Liver (tissue), 9 donors: ENCODE results near the gene BPIFA2. TPM values are rescaled to one million over a fixed set of nuclear protein-coding genes. Genes with fewer than 3 reads are reported as not detected.

Experiments
- DNase-seq: peaks from one replicate; pipeline ENCODE4 v3.0.0-alpha.2; 2017; ENCODE audit warnings: low spot score
- H3K27ac ChIP-seq, 2 donors: one replicate each; pipeline ENCODE4 v1.7.0; 2013; ENCODE audit warnings: inconsistent platforms in 2 of 2, low read length in 2 of 2, control low read depth in 1 of 2, low read depth in 1 of 2, mild to moderate bottlenecking in 1 of 2
- H3K27me3 ChIP-seq, 4 donors: one replicate each; pipeline versions ENCODE4 v1.6.1 to v1.7.0; 2013; ENCODE audit warnings: low read length in 3 of 4, inconsistent platforms in 1 of 4, mild to moderate bottlenecking in 1 of 4, moderate library complexity in 1 of 4; ENCODE audit not compliant: control insufficient read depth in 4 of 4, insufficient read depth in 4 of 4
- H3K36me3 ChIP-seq, 4 donors: one replicate each; pipeline versions ENCODE4 v1.6.1 to v1.7.0; 2013; ENCODE audit warnings: low read length in 3 of 4, mild to moderate bottlenecking in 3 of 4, low read depth in 1 of 4, moderate library complexity in 1 of 4; ENCODE audit not compliant: control insufficient read depth in 4 of 4, insufficient read depth in 3 of 4
- H3K4me1 ChIP-seq, 4 donors: one replicate each; pipeline versions ENCODE4 v1.6.1 to v1.7.0; 2013; ENCODE audit warnings: low read length in 3 of 4, mild to moderate bottlenecking in 3 of 4, moderate library complexity in 1 of 4; ENCODE audit not compliant: control insufficient read depth in 4 of 4, insufficient read depth in 4 of 4
- H3K4me3 ChIP-seq, 3 donors: one replicate each; pipeline versions ENCODE4 v1.6.1 to v1.7.0; 2013; ENCODE audit warnings: low read length in 3 of 3, control low read depth in 1 of 3, low read depth in 1 of 3, mild to moderate bottlenecking in 1 of 3
- H3K9ac ChIP-seq, 2 donors: one replicate each; pipeline ENCODE4 v1.7.0; 2013; ENCODE audit warnings: low read length in 2 of 2, mild to moderate bottlenecking in 2 of 2, moderate library complexity in 2 of 2, control low read depth in 1 of 2, low read depth in 1 of 2
- H3K9me3 ChIP-seq, 4 donors: one replicate each; pipeline versions ENCODE4 v1.6.1 to v1.7.0; 2013; ENCODE audit warnings: low read length in 3 of 4; ENCODE audit not compliant: control insufficient read depth in 4 of 4
- CTCF ChIP-seq: fragments of 150-350 bp; IDR thresholded peaks from 2 replicates; pipeline ENCODE4 v1.5.1; 2017; ENCODE audit warnings: improper control_type of control experiment, low read depth, low read length; ENCODE audit not compliant: missing input control
- EGR1 ChIP-seq, 2 donors: IDR thresholded peaks; 2 replicates each; pipeline ENCODE4 v1.6.1; 2016 to 2018; ENCODE audit warnings: antibody characterized with exemption in 2 of 2, low read depth in 2 of 2
- FOXA1 ChIP-seq: IDR thresholded peaks from 2 replicates; pipeline ENCODE4 v1.6.1; 2016; ENCODE audit warnings: antibody characterized with exemption
- FOXA2 ChIP-seq: IDR thresholded peaks from 2 replicates; pipeline ENCODE4 v1.6.1; 2016; ENCODE audit warnings: antibody characterized with exemption
- GABPA ChIP-seq, 2 donors: IDR thresholded peaks in 1 of 2; conservative IDR thresholded peaks in 1 of 2; 2 replicates each; pipeline ENCODE4 v1.6.1; 2016; ENCODE audit warnings: antibody characterized with exemption in 2 of 2, mild to moderate bottlenecking in 1 of 2, moderate library complexity in 1 of 2
- HNF4A ChIP-seq, 2 donors: conservative IDR thresholded peaks; 2 replicates each; pipeline ENCODE4 v1.6.1; 2016; ENCODE audit warnings: antibody characterized with exemption in 2 of 2, mild to moderate bottlenecking in 2 of 2
- HNF4G ChIP-seq: IDR thresholded peaks from 2 replicates; pipeline ENCODE4 v1.6.1; 2016; ENCODE audit warnings: antibody characterized with exemption
- JUND ChIP-seq, 2 donors: IDR thresholded peaks; 2 replicates each; pipeline ENCODE4 v1.6.1; 2016; ENCODE audit warnings: antibody characterized with exemption in 2 of 2
- MAX ChIP-seq: IDR thresholded peaks from 2 replicates; pipeline ENCODE4 v1.6.1; 2016; ENCODE audit warnings: antibody characterized with exemption
- NR2F2 ChIP-seq: IDR thresholded peaks from 2 replicates; pipeline ENCODE4 v1.6.1; 2016; ENCODE audit warnings: antibody characterized with exemption
- RAD21 ChIP-seq, 2 donors: IDR thresholded peaks; 2 replicates each; pipeline ENCODE4 v1.6.1; 2016; ENCODE audit warnings: antibody characterized with exemption in 2 of 2, mild to moderate bottlenecking in 2 of 2
- RXRA ChIP-seq, 2 donors: IDR thresholded peaks; 2 replicates each; pipeline ENCODE4 v1.6.1; 2017 to 2018; ENCODE audit warnings: antibody characterized with exemption in 2 of 2, mild to moderate bottlenecking in 1 of 2
- SP1 ChIP-seq: IDR thresholded peaks from 2 replicates; pipeline ENCODE4 v1.6.1; 2018; ENCODE audit warnings: antibody characterized with exemption, mild to moderate bottlenecking
- TAF1 ChIP-seq: conservative IDR thresholded peaks from 2 replicates; pipeline ENCODE4 v1.6.1; 2016; ENCODE audit warnings: antibody characterized with exemption, mild to moderate bottlenecking
- YY1 ChIP-seq: IDR thresholded peaks from 2 replicates; pipeline ENCODE4 v1.6.1; 2016; ENCODE audit warnings: antibody characterized with exemption, mild to moderate bottlenecking
- WGBS: extraction: QIAGEN DNeasy Blood & Tissue Kit; methylation state at CpG from one replicate; pipeline ENCODE4 v1.1.7; 2013; 5-methylcytosine and 5-hydroxymethylcytosine counted together
- polyA plus RNA-seq, 2 donors: library from polyadenylated mRNA; stranded (reverse) in 1 of 2; unstranded in 1 of 2; fragments of 200-250 nt in 1 of 2; fragments of >200 nt in 1 of 2; fragmentation: Nextera tagmentation in 1 of 2; extraction: Ambion mirVana in 1 of 2; gene quantifications; one replicate each; pipeline versions ENCODE4 v1.2.1 to v1.2.3, GENCODE V29; 2013 to 2015
- total RNA-seq, 2 donors: library from RNA; depleted of rRNA; stranded (reverse); fragments of >200 nt; gene quantifications; one replicate each; pipeline ENCODE4 v1.2.3, GENCODE V29; 2014
- TF ChIP-seq, protein P1 (sequence below): IDR thresholded peaks from 2 replicates; pipeline ENCODE4 v1.6.1; 2016; ENCODE audit warnings: antibody characterized with exemption, mild to moderate bottlenecking
- TF ChIP-seq, protein P2 (sequence below): IDR thresholded peaks from 2 replicates; pipeline ENCODE4 v1.6.1; 2016; ENCODE audit warnings: antibody characterized with exemption
- TF ChIP-seq, protein P3 (sequence below): IDR thresholded peaks from 2 replicates; pipeline ENCODE4 v1.6.1; 2016; ENCODE audit warnings: antibody characterized with exemption
- donor health status: healthy.
- donor health status: healthy.
- donor health status: healthy.
- donor health status: healthy.
- donor health status: healthy.

Gene BPIFA2
- total and polyA plus RNA-seq, 4 donors = not detected

DNA sequence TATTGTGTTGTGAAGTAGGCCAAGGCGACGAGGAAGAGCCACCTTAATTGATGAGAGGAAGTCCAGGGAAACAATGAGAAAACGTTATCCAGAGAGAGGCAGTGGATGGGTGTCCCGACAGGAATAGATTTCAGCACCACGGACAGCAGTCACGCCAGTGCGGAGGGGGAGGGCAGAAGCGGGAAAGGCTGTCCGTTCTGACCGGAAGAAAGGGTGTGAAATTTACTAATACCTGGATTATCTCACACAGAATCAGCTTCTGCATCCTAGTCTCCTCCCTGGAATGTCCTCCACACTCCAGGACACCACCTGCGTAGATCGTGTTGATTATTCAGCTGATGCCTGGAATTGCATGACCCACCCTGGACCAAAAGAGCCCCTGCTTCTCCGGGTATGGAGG, 41.8 kb downstream of the BPIFA2 start:
- H3K4me3 ChIP-seq = no peak overlapping the region
- 6% methylated on average over 13 of the region's 13 CpGs for WGBS
- TF ChIP-seq TAF1 (no peak), MAX (no peak), RAD21 (IDR thresholded peaks at IDR 0.05) (peak in 1 of 2 donors; percentile 48), HNF4G (no peak)
- TF ChIP-seq, protein P1, sequence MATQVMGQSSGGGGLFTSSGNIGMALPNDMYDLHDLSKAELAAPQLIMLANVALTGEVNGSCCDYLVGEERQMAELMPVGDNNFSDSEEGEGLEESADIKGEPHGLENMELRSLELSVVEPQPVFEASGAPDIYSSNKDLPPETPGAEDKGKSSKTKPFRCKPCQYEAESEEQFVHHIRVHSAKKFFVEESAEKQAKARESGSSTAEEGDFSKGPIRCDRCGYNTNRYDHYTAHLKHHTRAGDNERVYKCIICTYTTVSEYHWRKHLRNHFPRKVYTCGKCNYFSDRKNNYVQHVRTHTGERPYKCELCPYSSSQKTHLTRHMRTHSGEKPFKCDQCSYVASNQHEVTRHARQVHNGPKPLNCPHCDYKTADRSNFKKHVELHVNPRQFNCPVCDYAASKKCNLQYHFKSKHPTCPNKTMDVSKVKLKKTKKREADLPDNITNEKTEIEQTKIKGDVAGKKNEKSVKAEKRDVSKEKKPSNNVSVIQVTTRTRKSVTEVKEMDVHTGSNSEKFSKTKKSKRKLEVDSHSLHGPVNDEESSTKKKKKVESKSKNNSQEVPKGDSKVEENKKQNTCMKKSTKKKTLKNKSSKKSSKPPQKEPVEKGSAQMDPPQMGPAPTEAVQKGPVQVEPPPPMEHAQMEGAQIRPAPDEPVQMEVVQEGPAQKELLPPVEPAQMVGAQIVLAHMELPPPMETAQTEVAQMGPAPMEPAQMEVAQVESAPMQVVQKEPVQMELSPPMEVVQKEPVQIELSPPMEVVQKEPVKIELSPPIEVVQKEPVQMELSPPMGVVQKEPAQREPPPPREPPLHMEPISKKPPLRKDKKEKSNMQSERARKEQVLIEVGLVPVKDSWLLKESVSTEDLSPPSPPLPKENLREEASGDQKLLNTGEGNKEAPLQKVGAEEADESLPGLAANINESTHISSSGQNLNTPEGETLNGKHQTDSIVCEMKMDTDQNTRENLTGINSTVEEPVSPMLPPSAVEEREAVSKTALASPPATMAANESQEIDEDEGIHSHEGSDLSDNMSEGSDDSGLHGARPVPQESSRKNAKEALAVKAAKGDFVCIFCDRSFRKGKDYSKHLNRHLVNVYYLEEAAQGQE = peak; percentile 100
- TF ChIP-seq, protein P2, sequence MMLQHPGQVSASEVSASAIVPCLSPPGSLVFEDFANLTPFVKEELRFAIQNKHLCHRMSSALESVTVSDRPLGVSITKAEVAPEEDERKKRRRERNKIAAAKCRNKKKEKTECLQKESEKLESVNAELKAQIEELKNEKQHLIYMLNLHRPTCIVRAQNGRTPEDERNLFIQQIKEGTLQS = no peak
- TF ChIP-seq, protein P3, sequence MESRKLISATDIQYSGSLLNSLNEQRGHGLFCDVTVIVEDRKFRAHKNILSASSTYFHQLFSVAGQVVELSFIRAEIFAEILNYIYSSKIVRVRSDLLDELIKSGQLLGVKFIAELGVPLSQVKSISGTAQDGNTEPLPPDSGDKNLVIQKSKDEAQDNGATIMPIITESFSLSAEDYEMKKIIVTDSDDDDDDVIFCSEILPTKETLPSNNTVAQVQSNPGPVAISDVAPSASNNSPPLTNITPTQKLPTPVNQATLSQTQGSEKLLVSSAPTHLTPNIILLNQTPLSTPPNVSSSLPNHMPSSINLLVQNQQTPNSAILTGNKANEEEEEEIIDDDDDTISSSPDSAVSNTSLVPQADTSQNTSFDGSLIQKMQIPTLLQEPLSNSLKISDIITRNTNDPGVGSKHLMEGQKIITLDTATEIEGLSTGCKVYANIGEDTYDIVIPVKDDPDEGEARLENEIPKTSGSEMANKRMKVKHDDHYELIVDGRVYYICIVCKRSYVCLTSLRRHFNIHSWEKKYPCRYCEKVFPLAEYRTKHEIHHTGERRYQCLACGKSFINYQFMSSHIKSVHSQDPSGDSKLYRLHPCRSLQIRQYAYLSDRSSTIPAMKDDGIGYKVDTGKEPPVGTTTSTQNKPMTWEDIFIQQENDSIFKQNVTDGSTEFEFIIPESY = no peak
- peaks cover 0 to 14% (median 0%) of the 10 kb centered on the region in 4 donors for H3K27me3 ChIP-seq
- H3K9ac ChIP-seq = no peak overlapping the region
- no peak overlapping the region for H3K27ac ChIP-seq
- H3K4me1 ChIP-seq = no peaks in the 10 kb centered on the region
- H3K9me3 ChIP-seq = no peaks in the 10 kb centered on the region
- H3K36me3 ChIP-seq = no peaks in the 10 kb centered on the region
- DNase-seq = peak; percentile 69

DNA sequence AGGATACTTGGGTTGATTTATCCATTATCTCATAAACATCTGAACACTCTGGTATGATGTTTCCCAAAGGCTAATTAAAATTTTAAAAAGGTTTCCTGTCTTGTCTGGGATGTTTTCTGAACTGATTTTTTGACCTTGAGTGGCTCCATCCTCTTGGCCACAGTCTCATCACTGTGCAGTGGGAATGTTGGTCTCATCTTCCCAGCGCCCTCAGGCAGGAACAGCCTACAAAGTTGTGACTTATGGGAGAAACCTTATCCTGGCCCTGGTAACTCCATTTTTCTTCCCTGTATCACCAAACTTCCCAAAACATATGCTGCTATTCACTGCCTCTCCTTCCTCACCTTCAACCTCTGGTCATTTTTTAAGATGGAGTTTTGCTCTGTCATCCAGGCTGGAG, 42.4 kb downstream of the BPIFA2 start:
- no peaks in the 10 kb centered on the region for H3K4me1 ChIP-seq
- TF ChIP-seq, protein P3 = no peak
- TF ChIP-seq JUND (IDR thresholded peaks at IDR 0.05) = no peak
- TF ChIP-seq TAF1 = no peak
- no peak for TF ChIP-seq CTCF
- no peak for TF ChIP-seq SP1
- no peak for TF ChIP-seq HNF4A (conservative IDR thresholded peaks at IDR 0.05)
- no peak for TF ChIP-seq FOXA2
- no peak for TF ChIP-seq GABPA (IDR thresholded peaks at IDR 0.05 in 1 of 2, conservative IDR thresholded peaks at IDR 0.05 in 1 of 2)
- no peak for TF ChIP-seq NR2F2
- no peak for TF ChIP-seq RAD21 (IDR thresholded peaks at IDR 0.05)
- TF ChIP-seq HNF4G = no peak
- no peak for TF ChIP-seq EGR1 (IDR thresholded peaks at IDR 0.05; ENCODE audit: low read depth in 2 of 2)
- no peak for TF ChIP-seq YY1
- TF ChIP-seq FOXA1 = no peak
- TF ChIP-seq, protein P2 = no peak
- no peak for TF ChIP-seq RXRA (IDR thresholded peaks at IDR 0.05)
- H3K9ac ChIP-seq = no peak overlapping the region
- H3K36me3 ChIP-seq = no peaks in the 10 kb centered on the region
- DNase-seq = no peak
- H3K9me3 ChIP-seq = no peaks in the 10 kb centered on the region
- peaks cover 0 to 14% (median 0%) of the 10 kb centered on the region in 4 donors for H3K27me3 ChIP-seq
- no peak overlapping the region for H3K4me3 ChIP-seq
- WGBS = 37% methylated on average over 1 of the region's 1 CpG
- no peak overlapping the region for H3K27ac ChIP-seq
